ENCODE measurements around the gene ZNF414.

ZNF414 gene

GRCh38 chr19:8461891-8462290, 52.1 kb downstream of the ZNF414 start:
- DNase-seq, result no peak

- no peak for DNase-seq
These were observed 52.6 kb downstream of the ZNF414 start for GRCh38 chr19:8461376-8461775.

GRCh38 chr19:8460516-8461298, 53.3 kb downstream of the ZNF414 start:
- DNase-seq, result no peak
